Tibial artery (tissue), 4 donors: ENCODE data around the gene GET4.

Experiments
- DNase-seq, 2 donors: peaks; one replicate each; pipeline ENCODE4 v3.0.0-alpha.2; 2019
- H3K27ac ChIP-seq, 2 donors: fragments of 200-600 bp; sonication (generic) in 1 of 2; 1 replicate in 1 of 2; 2 replicates in 1 of 2; pipeline ENCODE4 v1.5.1; 2018 to 2019; ENCODE audit warnings: mild to moderate bottlenecking in 1 of 2
- H3K27me3 ChIP-seq, 2 donors: fragments of 200-600 bp; sonication (generic) in 1 of 2; one replicate each; pipeline versions ENCODE4 v1.5.1 to v1.6.0; 2016 to 2019
- H3K36me3 ChIP-seq, 3 donors: fragments of 200-600 bp; sonication (generic) in 2 of 3; one replicate each; pipeline ENCODE4 v1.5.1; 2016 to 2019; ENCODE audit warnings: mild to moderate bottlenecking in 2 of 3
- H3K4me1 ChIP-seq, 4 donors: fragments of 200-600 bp; sonication (generic) in 2 of 4; 1 replicate in 3 of 4; 2 replicates in 1 of 4; pipeline ENCODE4 v1.5.1; 2016 to 2019
- H3K4me3 ChIP-seq, 2 donors: fragments of 200-600 bp; sonication (generic) in 1 of 2; 1 replicate in 1 of 2; 2 replicates in 1 of 2; pipeline ENCODE4 v1.5.1; 2018 to 2019; ENCODE audit warnings: mild to moderate bottlenecking in 2 of 2
- H3K9me3 ChIP-seq, 3 donors: fragments of 200-600 bp; sonication (generic) in 1 of 3; one replicate each; pipeline ENCODE4 v1.5.1; 2016 to 2019
- CTCF ChIP-seq, 2 experiments: fragments of 200-600 bp in 1 of 2; fragments of 450-650 bp in 1 of 2; IDR thresholded peaks; one replicate each; pipeline ENCODE4 v1.5.1; 2017 to 2019; ENCODE audit warnings: antibody characterized with exemption in 2 of 2, mild to moderate bottlenecking in 1 of 2, moderate library complexity in 1 of 2
- intact Hi-C: fragments of 100-400 bp; cut with DNase I; formaldehyde crosslinking; loops from one replicate; pipeline ENCODE4 v1.15.0; 2023; ENCODE audit warnings: low total_unique reads

Gene GET4

GRCh38 chr7:888081-889024 lies 12.0 kb downstream of the GET4 start:
- no peak for TF ChIP-seq CTCF (IDR thresholded peaks at IDR 0.05)
- H3K27ac ChIP-seq = no peak overlapping the region
- no peaks in the 10 kb centered on the region for H3K9me3 ChIP-seq
- H3K4me1 ChIP-seq = peaks cover 0 to 22% (median 10%) of the 10 kb centered on the region in 4 donors
- intact Hi-C loops = no loop called here
- H3K4me3 ChIP-seq = no peak overlapping the region
- H3K27me3 ChIP-seq = no peaks in the 10 kb centered on the region
- H3K36me3 ChIP-seq = peaks cover 47 to 77% (median 66%) of the 10 kb centered on the region in 3 donors
- no peak for DNase-seq

- no peak for DNase-seq
- Histone ChIP-seq H3K27ac (no peak overlapping the region), H3K27me3 (no peaks in the 10 kb centered on the region), H3K4me1 (peaks cover 0 to 16% (median 5%) of the 10 kb centered on the region in 4 donors), H3K36me3 (peaks cover 51 to 84% (median 73%) of the 10 kb centered on the region in 3 donors), H3K4me3 (no peak overlapping the region), H3K9me3 (no peaks in the 10 kb centered on the region)
- TF ChIP-seq CTCF (IDR thresholded peaks at IDR 0.05) = no peak
- intact Hi-C loops = no loop called here
Measured at GRCh38 chr7:889025-889390, 12.7 kb downstream of the GET4 start.

- no peak overlapping the region for H3K4me3 ChIP-seq
- H3K27ac ChIP-seq = no peak overlapping the region
- peaks cover 0 to 12% (median 3%) of the 10 kb centered on the region in 4 donors for H3K4me1 ChIP-seq
- H3K36me3 ChIP-seq = peaks cover 54 to 88% (median 77%) of the 10 kb centered on the region in 3 donors
- intact Hi-C loops = no loop called here
- H3K9me3 ChIP-seq = no peaks in the 10 kb centered on the region
- H3K27me3 ChIP-seq = no peaks in the 10 kb centered on the region
- TF ChIP-seq CTCF (IDR thresholded peaks at IDR 0.05) = no peak
- no peak for DNase-seq
Measured at GRCh38 chr7:889391-889790, 13.0 kb downstream of the GET4 start.

GRCh38 chr7:890868-891267 lies 14.5 kb downstream of the GET4 start:
- no peaks in the 10 kb centered on the region for H3K27me3 ChIP-seq
- H3K36me3 ChIP-seq = peaks cover 69 to 94% (median 92%) of the 10 kb centered on the region in 3 donors
- TF ChIP-seq CTCF (IDR thresholded peaks at IDR 0.05) = no peak
- no peak overlapping the region for H3K4me3 ChIP-seq
- intact Hi-C loops = no loop called here
- H3K4me1 ChIP-seq = no peaks in the 10 kb centered on the region
- DNase-seq = no peak
- H3K27ac ChIP-seq = no peak overlapping the region
- no peaks in the 10 kb centered on the region for H3K9me3 ChIP-seq

- H3K9me3 ChIP-seq = no peaks in the 10 kb centered on the region
- TF ChIP-seq CTCF (IDR thresholded peaks at IDR 0.05) = no peak
- no peak for DNase-seq
- intact Hi-C loops = no loop called here
- H3K27ac ChIP-seq = no peak overlapping the region
- H3K36me3 ChIP-seq = peaks cover 73 to 94% (median 93%) of the 10 kb centered on the region in 3 donors
- H3K4me3 ChIP-seq = no peak overlapping the region
- no peaks in the 10 kb centered on the region for H3K27me3 ChIP-seq
- no peaks in the 10 kb centered on the region for H3K4me1 ChIP-seq
Measured at GRCh38 chr7:891291-891690, 14.9 kb downstream of the GET4 start.
